ENCODE data around the gene SIRPA. TPM values are rescaled to one million over a fixed set of nuclear protein-coding genes. Genes with fewer than 3 reads are reported as not detected.

SIRPA gene
- total and polyA plus RNA-seq, 2 of the 4 experiments (the other 2 are of a cell fraction), result 9.9 to 40.2 TPM

DNA sequence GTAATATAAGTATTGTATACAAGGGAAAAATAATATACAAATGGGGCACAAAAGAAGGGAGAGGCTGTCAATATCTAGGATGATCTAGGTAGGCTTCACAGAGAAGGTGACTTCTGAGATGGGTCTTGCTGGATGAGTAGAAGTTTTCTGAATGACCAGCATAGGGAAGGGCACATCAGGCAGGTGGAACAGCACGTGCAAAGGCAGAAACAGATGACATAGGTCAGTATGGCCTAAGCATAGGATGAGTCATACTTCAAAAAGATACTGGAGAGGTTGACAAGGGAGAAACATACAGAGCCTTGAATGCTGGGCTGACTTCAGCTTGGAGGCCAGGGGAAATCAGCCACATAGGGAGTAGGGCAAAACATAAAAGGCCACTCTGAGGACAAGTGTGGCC, 31.9 kb upstream of the SIRPA start:
- WGBS, 2 experiments (ENCODE audit: extremely low coverage in 2 of 2, insufficient read length in 1 of 2), result 33% methylated on average over 1 of the region's 1 CpG; no CpG with 5 or more reads in 1 of the 2 experiments
- CTCF ChIA-PET, result no interaction called here
- in situ Hi-C loops (cut with MboI; ENCODE audit: low sequenced_read_pairs), result no loop called here
- Histone ChIP-seq H3K79me1 (ENCODE audit: low read depth in 1 of 2, low read length in 2 of 2) (no peaks in the 10 kb centered on the region), H4K91ac (ENCODE audit: insufficient read depth, low read depth, low read length) (no peak overlapping the region), H3K4ac (ENCODE audit: low read depth, low read length) (no peak overlapping the region), H3K9ac (ENCODE audit: low read depth, low read length) (no peak overlapping the region), H3K56ac (ENCODE audit: extremely low read depth, insufficient read depth, low read length) (no peak overlapping the region), H3K18ac (ENCODE audit: low read depth, low read length) (no peak overlapping the region), H3K36me3 (ENCODE audit: control insufficient read depth, insufficient read depth, low read length) (no peaks in the 10 kb centered on the region), H4K5ac (ENCODE audit: low read depth, low read length) (no peak overlapping the region), H2AK9ac (replicated peaks; ENCODE audit: low read depth, low read length, poor library complexity) (no peak overlapping the region), H2AK5ac (ENCODE audit: low read depth, low read length) (no peak overlapping the region), H4K20me1 (ENCODE audit: insufficient read depth, low read length) (no peaks in the 10 kb centered on the region), H3K4me2 (ENCODE audit: low read depth, low read length) (no peak overlapping the region), H3K27me3 (ENCODE audit: control insufficient read depth, insufficient read depth, low read length) (peaks cover 13% of the 10 kb centered on the region), H3K27ac (ENCODE audit: insufficient read depth, low read length) (no peak overlapping the region), H3K4me3 (ENCODE audit: insufficient read depth, low read depth, low read length) (no peak overlapping the region), H3K9me1 (ENCODE audit: insufficient read depth, low read length) (0 out of 2 replicates have a peak, but pooled peaks cover 3% of the 10 kb centered on the region), H3K23ac (ENCODE audit: low read depth, low read length) (no peak overlapping the region), H3K4me1 (ENCODE audit: control insufficient read depth, insufficient read depth, low read length) (peaks cover 8% of the 10 kb centered on the region), H2AFZ (replicated peaks; ENCODE audit: low read length, poor library complexity) (no peak overlapping the region), H4K8ac (ENCODE audit: low read depth in 2 of 2, low read length in 2 of 2) (no peak overlapping the region), H2BK5ac (ENCODE audit: low read depth, low read length, poor library complexity, severe bottlenecking) (no peak overlapping the region), H3K14ac (replicated peaks; ENCODE audit: low read depth, low read length) (no peak overlapping the region), H2BK20ac (ENCODE audit: low read depth, low read length) (no peak overlapping the region), H2BK15ac (ENCODE audit: low read depth, low read length) (no peak overlapping the region), H3K9me3 (ENCODE audit: control insufficient read depth, insufficient read depth, low read length) (no peaks in the 10 kb centered on the region), H2BK120ac (ENCODE audit: low read depth, low read length) (no peak overlapping the region)
- TF ChIP-seq RCOR1 (IDR thresholded peaks at IDR 0.05; ENCODE audit: insufficient replicate concordance, low read length) (peak; percentile 79), CHD1 (IDR thresholded peaks at IDR 0.05; ENCODE audit: low read depth, low read length) (no peak), MXI1 (IDR thresholded peaks at IDR 0.05; ENCODE audit: borderline replicate concordance, low read depth, low read length) (no peak), SMC3 (IDR thresholded peaks at IDR 0.05; ENCODE audit: low read depth, low read length) (no peak), MAZ (IDR thresholded peaks at IDR 0.05; ENCODE audit: borderline replicate concordance, low read depth, low read length) (no peak), CEBPB (IDR thresholded peaks at IDR 0.05; ENCODE audit: low read depth, low read length) (no peak), NFE2L2 (IDR thresholded peaks at IDR 0.05; ENCODE audit: low read depth, low read length) (no peak), RAD21 (IDR thresholded peaks at IDR 0.05; ENCODE audit: low read length) (no peak), POLR2A (IDR thresholded peaks at IDR 0.05; ENCODE audit: low read depth, low read length) (no peak), MAFK (IDR thresholded peaks at IDR 0.05; ENCODE audit: low read depth, low read length) (no peak), RFX5 (IDR thresholded peaks at IDR 0.05; ENCODE audit: low read depth, low read length) (no peak), BHLHE40 (IDR thresholded peaks at IDR 0.05; ENCODE audit: low read depth, low read length) (peak; percentile 73), FOS (IDR thresholded peaks at IDR 0.05; ENCODE audit: low read depth, low read length) (peak; percentile 72)
- TF ChIP-seq, protein P1, sequence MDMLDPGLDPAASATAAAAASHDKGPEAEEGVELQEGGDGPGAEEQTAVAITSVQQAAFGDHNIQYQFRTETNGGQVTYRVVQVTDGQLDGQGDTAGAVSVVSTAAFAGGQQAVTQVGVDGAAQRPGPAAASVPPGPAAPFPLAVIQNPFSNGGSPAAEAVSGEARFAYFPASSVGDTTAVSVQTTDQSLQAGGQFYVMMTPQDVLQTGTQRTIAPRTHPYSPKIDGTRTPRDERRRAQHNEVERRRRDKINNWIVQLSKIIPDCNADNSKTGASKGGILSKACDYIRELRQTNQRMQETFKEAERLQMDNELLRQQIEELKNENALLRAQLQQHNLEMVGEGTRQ (IDR thresholded peaks at IDR 0.05; ENCODE audit: low read depth, low read length), result no peak
- TF ChIP-seq, protein P2, sequence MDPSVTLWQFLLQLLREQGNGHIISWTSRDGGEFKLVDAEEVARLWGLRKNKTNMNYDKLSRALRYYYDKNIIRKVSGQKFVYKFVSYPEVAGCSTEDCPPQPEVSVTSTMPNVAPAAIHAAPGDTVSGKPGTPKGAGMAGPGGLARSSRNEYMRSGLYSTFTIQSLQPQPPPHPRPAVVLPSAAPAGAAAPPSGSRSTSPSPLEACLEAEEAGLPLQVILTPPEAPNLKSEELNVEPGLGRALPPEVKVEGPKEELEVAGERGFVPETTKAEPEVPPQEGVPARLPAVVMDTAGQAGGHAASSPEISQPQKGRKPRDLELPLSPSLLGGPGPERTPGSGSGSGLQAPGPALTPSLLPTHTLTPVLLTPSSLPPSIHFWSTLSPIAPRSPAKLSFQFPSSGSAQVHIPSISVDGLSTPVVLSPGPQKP (IDR thresholded peaks at IDR 0.05; ENCODE audit: borderline replicate concordance, low read depth, low read length), result no peak
- TF ChIP-seq, protein P3, sequence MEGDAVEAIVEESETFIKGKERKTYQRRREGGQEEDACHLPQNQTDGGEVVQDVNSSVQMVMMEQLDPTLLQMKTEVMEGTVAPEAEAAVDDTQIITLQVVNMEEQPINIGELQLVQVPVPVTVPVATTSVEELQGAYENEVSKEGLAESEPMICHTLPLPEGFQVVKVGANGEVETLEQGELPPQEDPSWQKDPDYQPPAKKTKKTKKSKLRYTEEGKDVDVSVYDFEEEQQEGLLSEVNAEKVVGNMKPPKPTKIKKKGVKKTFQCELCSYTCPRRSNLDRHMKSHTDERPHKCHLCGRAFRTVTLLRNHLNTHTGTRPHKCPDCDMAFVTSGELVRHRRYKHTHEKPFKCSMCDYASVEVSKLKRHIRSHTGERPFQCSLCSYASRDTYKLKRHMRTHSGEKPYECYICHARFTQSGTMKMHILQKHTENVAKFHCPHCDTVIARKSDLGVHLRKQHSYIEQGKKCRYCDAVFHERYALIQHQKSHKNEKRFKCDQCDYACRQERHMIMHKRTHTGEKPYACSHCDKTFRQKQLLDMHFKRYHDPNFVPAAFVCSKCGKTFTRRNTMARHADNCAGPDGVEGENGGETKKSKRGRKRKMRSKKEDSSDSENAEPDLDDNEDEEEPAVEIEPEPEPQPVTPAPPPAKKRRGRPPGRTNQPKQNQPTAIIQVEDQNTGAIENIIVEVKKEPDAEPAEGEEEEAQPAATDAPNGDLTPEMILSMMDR (conservative IDR thresholded peaks at IDR 0.05; ENCODE audit: low read depth, low read length), result no peak
- ATAC-seq (ENCODE audit: low read depth) (no peak), DNase-seq (peak; percentile 38)
- dilution Hi-C loops (cut with HindIII; ENCODE audit: low sequenced_read_pairs, unreplicated experiment), result no loop called here
- POLR2A ChIA-PET (ENCODE audit: unreplicated experiment), result no interaction called here
- no TSS peak for BruUV-seq (replicated peaks)
- intact Hi-C loops (cut with micrococcal nuclease), result no loop called here
